GM23338 (cell line): ENCODE measurements around the gene INS. TPM values are rescaled to one million over a fixed set of nuclear protein-coding genes. Genes with fewer than 3 reads are reported as not detected.

ENCODE experiments used
- ATAC-seq: fragments of 200-7000 bp; cut with Tn5 transposase; 3 replicates; pipeline ENCODE4 v1.9.1; 2020
- DNase-seq: peaks from one replicate; pipeline ENCODE4 v3.0.0-alpha.2; 2015; ENCODE audit warnings: low spot score
- H2AFZ ChIP-seq: fragments of 200-600 bp; sonication (generic); 2 replicates; pipeline ENCODE4 v1.8.0; 2016; ENCODE audit warnings: antibody characterized with exemption, mild to moderate bottlenecking, moderate library complexity
- H3F3A ChIP-seq: fragments of 200-600 bp; sonication (generic); replicated peaks from 2 replicates; pipeline ENCODE4 v1.8.0; 2017; ENCODE audit warnings: antibody characterized with exemption, mixed run types, low read depth
- H3K27ac ChIP-seq: fragments of 200-600 bp; sonication (generic); 2 replicates; pipeline ENCODE4 v1.6.1; 2016; ENCODE audit warnings: low read depth
- H3K27me3 ChIP-seq: fragments of 200-600 bp; sonication (generic); 2 replicates; pipeline ENCODE4 v1.8.0; 2016; ENCODE audit warnings: mild to moderate bottlenecking, mixed run types, moderate library complexity; ENCODE audit not compliant: insufficient read depth
- H3K36me3 ChIP-seq: fragments of 200-600 bp; sonication (generic); 2 replicates; pipeline ENCODE4 v1.8.0; 2016; ENCODE audit warnings: mild to moderate bottlenecking; ENCODE audit not compliant: insufficient read depth
- H3K4me1 ChIP-seq: fragments of 200-600 bp; sonication (generic); 2 replicates; pipeline ENCODE4 v1.8.0; 2016; ENCODE audit warnings: mild to moderate bottlenecking, moderate library complexity; ENCODE audit not compliant: insufficient read depth
- H3K4me2 ChIP-seq: fragments of 200-600 bp; sonication (generic); 2 replicates; pipeline ENCODE4 v1.7.1; 2017; ENCODE audit warnings: mixed run types
- H3K4me3 ChIP-seq: fragments of 200-600 bp; sonication (generic); 2 replicates; pipeline ENCODE4 v1.6.1; 2016; ENCODE audit warnings: mixed run types
- H3K79me2 ChIP-seq: fragments of 200-600 bp; sonication (generic); replicated peaks from 2 replicates; pipeline ENCODE4 v1.8.0; 2017; ENCODE audit warnings: mild to moderate bottlenecking; ENCODE audit not compliant: insufficient read depth
- H3K9me2 ChIP-seq: fragments of 200-600 bp; sonication (generic); 2 replicates; pipeline ENCODE4 v1.8.0; 2017; ENCODE audit not compliant: insufficient read depth
- H4K20me1 ChIP-seq: fragments of 200-600 bp; sonication (generic); replicated peaks from 2 replicates; pipeline ENCODE4 v1.8.0; 2017; ENCODE audit warnings: mild to moderate bottlenecking; ENCODE audit not compliant: insufficient read depth
- H3K27ac Mint-ChIP-seq: 2 replicates; pipeline ENCODE4 v1.8.0; 2020; ENCODE audit warnings: inconsistent platforms, mild to moderate bottlenecking, moderate library complexity, mixed read lengths
- H3K27me3 Mint-ChIP-seq: 3 replicates; pipeline ENCODE4 v1.8.0; 2022; ENCODE audit warnings: low read depth, mild to moderate bottlenecking, moderate library complexity, mixed read lengths, inconsistent platforms; ENCODE audit not compliant: insufficient read depth, poor library complexity
- H3K36me3 Mint-ChIP-seq: 3 replicates; pipeline ENCODE4 v1.8.0; 2021; ENCODE audit warnings: low read depth, mild to moderate bottlenecking, inconsistent platforms, moderate library complexity, mixed read lengths
- H3K4me1 Mint-ChIP-seq: 3 replicates; pipeline ENCODE4 v1.8.0; 2020; ENCODE audit warnings: mild to moderate bottlenecking, inconsistent platforms, mixed read lengths
- H3K4me3 Mint-ChIP-seq: 3 replicates; pipeline ENCODE4 v1.8.0; 2021; ENCODE audit warnings: moderate library complexity, mild to moderate bottlenecking, inconsistent platforms, mixed read lengths
- H3K9me3 Mint-ChIP-seq: 3 replicates; pipeline ENCODE4 v1.8.0; 2020; ENCODE audit warnings: moderate library complexity, mild to moderate bottlenecking, inconsistent platforms, mixed read lengths
- CREB1 ChIP-seq: fragments of 250-450 bp; sonication (Bioruptor Pico); IDR thresholded peaks from 2 replicates; pipeline ENCODE4 v1.5.0; 2020; ENCODE audit warnings: low read depth, mild to moderate bottlenecking, moderate library complexity
- CTCF ChIP-seq, 2 experiments: fragments of 200-600 bp in 1 of 2; sonication (generic) in 1 of 2; conservative IDR thresholded peaks; 2 replicates each; pipeline versions ENCODE4 v1.5.1 to v1.6.1; 2016 to 2017; ENCODE audit warnings: antibody characterized with exemption in 2 of 2, low read depth in 2 of 2, mild to moderate bottlenecking in 2 of 2, moderate library complexity in 1 of 2
- EZH2 ChIP-seq: fragments of 200-600 bp; sonication (generic); IDR thresholded peaks from one replicate; pipeline ENCODE4 v1.8.0; 2017; ENCODE audit warnings: antibody characterized with exemption, mild to moderate bottlenecking, low read depth; ENCODE audit not compliant: unreplicated experiment
- EZH2phosphoT487 ChIP-seq: fragments of 200-600 bp; sonication (generic); IDR thresholded peaks from one replicate; pipeline ENCODE4 v1.8.1; 2018; ENCODE audit warnings: antibody characterized with exemption; ENCODE audit not compliant: unreplicated experiment
- NANOG ChIP-seq: IDR thresholded peaks from 2 replicates; pipeline ENCODE4 v1.6.1; 2016; ENCODE audit warnings: antibody characterized with exemption, borderline replicate concordance
- POLR2AphosphoS5 ChIP-seq: IDR thresholded peaks from 2 replicates; pipeline ENCODE4 v1.6.1; 2016; ENCODE audit warnings: antibody characterized with exemption, low read depth
- REST ChIP-seq: IDR thresholded peaks from one replicate; pipeline ENCODE4 v1.6.1; 2018; ENCODE audit warnings: antibody characterized with exemption; ENCODE audit not compliant: unreplicated experiment
- STAT1 ChIP-seq: IDR thresholded peaks from one replicate; pipeline ENCODE4 v1.6.1; 2016; ENCODE audit warnings: antibody characterized with exemption; ENCODE audit not compliant: unreplicated experiment
- ZNF114 ChIP-seq: fragments of 250-450 bp; sonication (Bioruptor Pico); IDR thresholded peaks from 2 replicates; pipeline ENCODE4 v1.5.0; 2020; ENCODE audit warnings: mild to moderate bottlenecking, moderate library complexity
- ZNF331 ChIP-seq: fragments of 250-450 bp; sonication (Bioruptor Pico); IDR thresholded peaks from 2 replicates; pipeline ENCODE4 v1.5.0; 2020; ENCODE audit warnings: low read depth, mild to moderate bottlenecking, moderate library complexity
- polyA plus RNA-seq: library from polyadenylated mRNA; unstranded; fragments of >200 nt; fragmentation: Nextera tagmentation; extraction: Ambion mirVana; gene quantifications from 2 replicates; pipeline ENCODE4 v1.2.1, GENCODE V29; 2016
- total RNA-seq: library from RNA; depleted of rRNA; stranded (reverse); fragments of >200 nt; shearing (Covaris generic); gene quantifications from 2 replicates; pipeline ENCODE4 v1.2.3, GENCODE V29; 2014
- TF ChIP-seq, protein P1 (sequence below): IDR thresholded peaks from 2 replicates; pipeline ENCODE4 v1.6.1; 2016; ENCODE audit warnings: antibody characterized with exemption

INS gene
- total and polyA plus RNA-seq, 2 experiments from 2014 or later = not detected

GRCh38 chr11:2122222-2122906, 38.6 kb downstream of the INS start (continued):
- TF ChIP-seq CREB1 (CRISPR knock-in tag) (no peak), NANOG (no peak), EZH2phosphoT487 (no peak), POLR2AphosphoS5 (no peak), ZNF114 (no peak), ZNF331 (CRISPR knock-in tag) (no peak), REST (no peak), EZH2 (no peak), CTCF (conservative IDR thresholded peaks at IDR 0.05; ENCODE audit: low read depth in 2 of 2) (no peak), STAT1 (no peak)

DNA sequence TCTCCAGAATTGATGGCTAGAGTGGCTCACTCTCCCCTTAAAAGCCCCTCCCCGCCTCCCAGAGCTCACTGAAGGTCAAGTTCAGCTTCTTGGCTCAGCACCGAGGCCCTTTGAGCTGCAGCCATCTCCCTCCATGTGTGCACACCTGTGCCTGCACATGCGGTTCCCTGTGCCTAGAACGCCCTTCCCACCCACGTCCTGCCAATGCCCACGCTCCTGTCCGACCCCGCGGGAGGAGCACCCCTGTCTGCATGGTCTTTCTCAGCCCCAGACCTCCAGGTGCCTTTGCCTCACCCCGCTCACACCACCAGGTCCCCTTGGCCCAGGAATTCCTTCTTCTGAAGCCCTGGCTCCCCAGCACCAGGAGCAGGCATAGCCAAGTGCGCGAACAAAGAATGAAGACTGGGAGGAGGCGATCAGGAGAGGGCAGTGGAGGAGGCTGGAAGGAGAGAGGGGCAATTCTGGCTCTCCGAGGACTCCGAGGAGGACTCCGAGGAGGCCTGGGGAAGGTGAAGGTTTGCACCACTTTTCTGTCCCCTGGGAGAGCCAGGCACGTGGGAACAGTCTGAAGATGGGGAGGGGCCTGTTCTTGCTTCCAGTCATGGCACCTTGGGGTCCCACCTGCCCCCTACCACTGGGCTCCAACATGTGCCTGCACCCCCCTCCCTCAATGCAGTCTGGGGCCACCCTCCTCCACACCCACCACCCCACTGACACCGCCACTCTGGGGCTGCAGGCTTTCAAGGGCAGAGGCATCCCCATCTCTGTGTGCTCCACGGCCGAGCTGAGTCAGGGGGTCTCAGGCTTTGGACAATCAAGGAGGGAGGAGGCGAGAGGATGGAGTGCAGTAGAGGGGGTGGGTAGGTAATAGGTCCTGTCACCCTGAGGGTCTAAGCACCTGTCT, 39.5 kb downstream of the INS start:
- no peak overlapping the region for H3K27ac Mint-ChIP-seq
- H3K9me3 Mint-ChIP-seq = peaks cover 14% of the 10 kb centered on the region
- H3K27me3 Mint-ChIP-seq = peaks cover 13% of the 10 kb centered on the region
- Histone ChIP-seq H3K4me2 (no peak overlapping the region), H3K27me3 (no peaks in the 10 kb centered on the region), H3K4me3 (no peak overlapping the region), H3K36me3 (no peaks in the 10 kb centered on the region), H3F3A (no peaks in the 10 kb centered on the region), H3K27ac (no peak overlapping the region), H3K79me2 (no peaks in the 10 kb centered on the region), H2AFZ (no peak overlapping the region), H3K4me1 (no peaks in the 10 kb centered on the region; the same call in 1 of the 2 replicates), H4K20me1 (no peaks in the 10 kb centered on the region), H3K9me2 (no peaks in the 10 kb centered on the region)
- H3K4me1 Mint-ChIP-seq = peaks cover 4% of the 10 kb centered on the region; the same call in 1 of the 3 replicates
- H3K4me3 Mint-ChIP-seq = no peak overlapping the region
- H3K36me3 Mint-ChIP-seq = peaks cover 7% of the 10 kb centered on the region
- DNase-seq = no peak
- ATAC-seq = no peak
- TF ChIP-seq, protein P1, sequence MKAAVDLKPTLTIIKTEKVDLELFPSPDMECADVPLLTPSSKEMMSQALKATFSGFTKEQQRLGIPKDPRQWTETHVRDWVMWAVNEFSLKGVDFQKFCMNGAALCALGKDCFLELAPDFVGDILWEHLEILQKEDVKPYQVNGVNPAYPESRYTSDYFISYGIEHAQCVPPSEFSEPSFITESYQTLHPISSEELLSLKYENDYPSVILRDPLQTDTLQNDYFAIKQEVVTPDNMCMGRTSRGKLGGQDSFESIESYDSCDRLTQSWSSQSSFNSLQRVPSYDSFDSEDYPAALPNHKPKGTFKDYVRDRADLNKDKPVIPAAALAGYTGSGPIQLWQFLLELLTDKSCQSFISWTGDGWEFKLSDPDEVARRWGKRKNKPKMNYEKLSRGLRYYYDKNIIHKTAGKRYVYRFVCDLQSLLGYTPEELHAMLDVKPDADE = no peak
- TF ChIP-seq ZNF114 (no peak), POLR2AphosphoS5 (no peak), EZH2phosphoT487 (no peak), ZNF331 (CRISPR knock-in tag) (no peak)
